H1 (cell line): Measurements from ENCODE around the gene CACNA1C.

Source experiments
- CEBPB ChIP-seq: IDR thresholded peaks from 2 replicates; pipeline ENCODE4 v1.6.1; 2012; ENCODE audit warnings: low read depth, low read length
- GABPA ChIP-seq: IDR thresholded peaks from 2 replicates; pipeline ENCODE4 v1.6.1; 2011; ENCODE audit warnings: mild to moderate bottlenecking, low read length, moderate library complexity, borderline replicate concordance; ENCODE audit not compliant: insufficient read depth
- GTF2F1 ChIP-seq: IDR thresholded peaks from 2 replicates; pipeline ENCODE4 v1.6.1; 2012; ENCODE audit warnings: low read depth, low read length, improper control_type of control experiment, borderline replicate concordance
- POLR2A ChIP-seq, 2 experiments: IDR thresholded peaks; 1 replicate in 1 of 2; 2 replicates in 1 of 2; pipeline ENCODE4 v1.6.1; 2011; ENCODE audit warnings: low read depth in 2 of 2, low read length in 2 of 2, mild to moderate bottlenecking in 2 of 2; ENCODE audit errors: control extremely low read depth in 1 of 2
- POLR2AphosphoS5 ChIP-seq: IDR thresholded peaks from 2 replicates; pipeline ENCODE4 v1.6.1; 2011; ENCODE audit warnings: low read depth, low read length
- SIRT6 ChIP-seq: IDR thresholded peaks from one replicate; pipeline ENCODE4 v1.7.1; 2012; ENCODE audit warnings: low read length, inconsistent platforms
- TAF1 ChIP-seq: IDR thresholded peaks from 2 replicates; pipeline ENCODE4 v1.6.1; 2011; ENCODE audit warnings: mild to moderate bottlenecking, low read depth, low read length
- YY1 ChIP-seq: IDR thresholded peaks from 2 replicates; pipeline ENCODE4 v1.6.1; 2011; ENCODE audit warnings: low read depth, mild to moderate bottlenecking, low read length
- ZNF274 ChIP-seq: IDR thresholded peaks from 2 replicates; pipeline ENCODE4 v1.7.0; 2012; ENCODE audit warnings: low read length, borderline replicate concordance; ENCODE audit errors: extremely low read depth
- TF ChIP-seq, protein P1 (sequence below), 3 experiments: IDR thresholded peaks; 1 replicate in 2 of 3; 2 replicates in 1 of 3; pipeline versions ENCODE4 v1.5.1 to v1.6.1; 2011; ENCODE audit warnings: low read length in 3 of 3, mild to moderate bottlenecking in 3 of 3, inconsistent platforms in 2 of 3, low read depth in 1 of 3, moderate library complexity in 1 of 3; ENCODE audit not compliant: insufficient read depth in 1 of 3; ENCODE audit errors: control extremely low read depth in 1 of 3
- TF ChIP-seq, protein P2 (sequence below): IDR thresholded peaks from 2 replicates; pipeline ENCODE4 v1.6.1; 2012; ENCODE audit warnings: inconsistent platforms
- TF ChIP-seq, protein P3 (sequence below): IDR thresholded peaks from 2 replicates; pipeline ENCODE4 v1.6.1; 2011; ENCODE audit warnings: low read depth, mild to moderate bottlenecking, low read length; ENCODE audit not compliant: insufficient read depth

DNA sequence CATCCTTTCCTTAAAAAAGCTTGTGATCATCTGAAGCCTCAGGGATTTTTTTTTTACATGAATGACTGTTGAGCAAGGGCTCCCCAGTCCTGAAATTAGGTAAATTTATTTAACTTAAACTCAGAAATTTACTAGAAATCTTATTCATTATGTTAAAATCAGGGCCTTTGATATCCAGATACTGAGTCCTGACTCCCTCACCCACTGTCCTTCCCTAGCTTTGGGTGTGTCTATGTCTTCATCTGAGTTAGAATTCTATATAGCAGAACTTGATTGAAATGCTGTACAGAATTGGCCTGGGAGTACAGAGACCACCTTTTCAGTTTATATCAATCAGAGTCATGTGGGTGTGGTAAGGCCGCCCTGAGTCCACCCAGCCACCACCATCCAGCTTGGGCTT is 260.0 kb downstream of the CACNA1C start:
- TF ChIP-seq YY1, result no peak
- TF ChIP-seq, protein P1, sequence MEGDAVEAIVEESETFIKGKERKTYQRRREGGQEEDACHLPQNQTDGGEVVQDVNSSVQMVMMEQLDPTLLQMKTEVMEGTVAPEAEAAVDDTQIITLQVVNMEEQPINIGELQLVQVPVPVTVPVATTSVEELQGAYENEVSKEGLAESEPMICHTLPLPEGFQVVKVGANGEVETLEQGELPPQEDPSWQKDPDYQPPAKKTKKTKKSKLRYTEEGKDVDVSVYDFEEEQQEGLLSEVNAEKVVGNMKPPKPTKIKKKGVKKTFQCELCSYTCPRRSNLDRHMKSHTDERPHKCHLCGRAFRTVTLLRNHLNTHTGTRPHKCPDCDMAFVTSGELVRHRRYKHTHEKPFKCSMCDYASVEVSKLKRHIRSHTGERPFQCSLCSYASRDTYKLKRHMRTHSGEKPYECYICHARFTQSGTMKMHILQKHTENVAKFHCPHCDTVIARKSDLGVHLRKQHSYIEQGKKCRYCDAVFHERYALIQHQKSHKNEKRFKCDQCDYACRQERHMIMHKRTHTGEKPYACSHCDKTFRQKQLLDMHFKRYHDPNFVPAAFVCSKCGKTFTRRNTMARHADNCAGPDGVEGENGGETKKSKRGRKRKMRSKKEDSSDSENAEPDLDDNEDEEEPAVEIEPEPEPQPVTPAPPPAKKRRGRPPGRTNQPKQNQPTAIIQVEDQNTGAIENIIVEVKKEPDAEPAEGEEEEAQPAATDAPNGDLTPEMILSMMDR (IDR thresholded peaks at IDR 0.05; ENCODE audit: control extremely low read depth in 1 of 3, insufficient read depth in 1 of 3, low read depth in 1 of 3, low read length in 3 of 3), result no peak
- TF ChIP-seq POLR2AphosphoS5, result no peak
- no peak for TF ChIP-seq SIRT6
- TF ChIP-seq, protein P2, sequence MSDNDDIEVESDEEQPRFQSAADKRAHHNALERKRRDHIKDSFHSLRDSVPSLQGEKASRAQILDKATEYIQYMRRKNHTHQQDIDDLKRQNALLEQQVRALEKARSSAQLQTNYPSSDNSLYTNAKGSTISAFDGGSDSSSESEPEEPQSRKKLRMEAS, result no peak
- TF ChIP-seq CEBPB, result no peak
- TF ChIP-seq, protein P3, sequence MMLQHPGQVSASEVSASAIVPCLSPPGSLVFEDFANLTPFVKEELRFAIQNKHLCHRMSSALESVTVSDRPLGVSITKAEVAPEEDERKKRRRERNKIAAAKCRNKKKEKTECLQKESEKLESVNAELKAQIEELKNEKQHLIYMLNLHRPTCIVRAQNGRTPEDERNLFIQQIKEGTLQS, result no peak
- TF ChIP-seq GTF2F1, result no peak
- TF ChIP-seq TAF1, result no peak
- TF ChIP-seq ZNF274, result no peak
- no peak for TF ChIP-seq POLR2A (IDR thresholded peaks at IDR 0.05; ENCODE audit: control extremely low read depth in 1 of 2, low read depth in 2 of 2, low read length in 2 of 2)
- no peak for TF ChIP-seq GABPA
